K562 (cell line): ENCODE results near the gene GARRE1. TPM values are rescaled to one million over a fixed set of nuclear protein-coding genes. Genes with fewer than 3 reads are reported as not detected.

Source experiments
- CBX2 ChIP-seq: fragments of 200-600 bp; sonication (generic); IDR thresholded peaks from one replicate; pipeline ENCODE4 v1.6.1; 2012; ENCODE audit warnings: mild to moderate bottlenecking, low read length, inconsistent platforms; ENCODE audit not compliant: insufficient read depth, poor library complexity, severe bottlenecking
- CSDE1 ChIP-seq, 2 experiments: fragments of 450-650 bp; IDR thresholded peaks; 2 replicates each; pipeline ENCODE4 v1.6.1; 2016; ENCODE audit warnings: mild to moderate bottlenecking in 1 of 2
- DACH1 ChIP-seq: fragments of 450-650 bp; IDR thresholded peaks from 2 replicates; pipeline ENCODE4 v1.6.1; 2018; ENCODE audit not compliant: partially characterized antibody
- DIDO1 ChIP-seq: fragments of 450-650 bp; IDR thresholded peaks from 2 replicates; pipeline ENCODE4 v1.6.1; 2016; ENCODE audit warnings: low read depth, missing biosample characterization, missing genetic modification characterization
- ESRRA ChIP-seq: fragments of 450-650 bp; IDR thresholded peaks from 2 replicates; pipeline ENCODE4 v1.6.1; 2014; ENCODE audit warnings: low read depth, mild to moderate bottlenecking, moderate library complexity, borderline replicate concordance
- HMBOX1 ChIP-seq: sonication (generic); IDR thresholded peaks from 2 replicates; pipeline ENCODE4 v1.6.1; 2016
- JUND ChIP-seq, 2 experiments: IDR thresholded peaks; 2 replicates in 1 of 2; 3 replicates in 1 of 2; pipeline ENCODE4 v1.6.1; 2011; ENCODE audit warnings: borderline replicate concordance in 2 of 2, low read depth in 2 of 2, low read length in 2 of 2, improper control_type of control experiment in 1 of 2, missing biosample characterization in 1 of 2, missing genetic modification characterization in 1 of 2, missing genetic modification reagents in 1 of 2
- MAX ChIP-seq: sonication (generic); formaldehyde crosslinking; IDR thresholded peaks from 2 replicates; pipeline ENCODE4 v1.9.0; 2022; ENCODE audit warnings: mild to moderate bottlenecking, missing genetic modification reagents
- PCBP2 ChIP-seq: fragments of 200-400 bp; formaldehyde crosslinking; IDR thresholded peaks from 2 replicates; pipeline ENCODE4 v1.6.1; 2018; ENCODE audit warnings: low read length, low read depth, mild to moderate bottlenecking, moderate library complexity; ENCODE audit not compliant: poor library complexity, severe bottlenecking
- PREB ChIP-seq: sonication (generic); formaldehyde crosslinking; IDR thresholded peaks from 2 replicates; pipeline ENCODE4 v1.8.1; 2023; ENCODE audit warnings: mild to moderate bottlenecking, missing genetic modification reagents
- RB1 ChIP-seq: fragments of 450-650 bp; IDR thresholded peaks from 2 replicates; pipeline ENCODE4 v1.6.1; 2017; ENCODE audit warnings: low read depth, mild to moderate bottlenecking
- RBM34 ChIP-seq: fragments of 200-400 bp; formaldehyde crosslinking; IDR thresholded peaks from 2 replicates; pipeline ENCODE4 v1.6.1; 2018; ENCODE audit warnings: low read length, borderline replicate concordance; ENCODE audit not compliant: insufficient read depth
- RHOXF2B ChIP-seq: fragments of 250-450 bp; sonication (Bioruptor Pico); conservative IDR thresholded peaks from 2 replicates; pipeline ENCODE4 v1.5.1; 2021
- SMARCA5 ChIP-seq: fragments of 450-650 bp; IDR thresholded peaks from 2 replicates; pipeline ENCODE4 v1.6.1; 2016
- SMARCE1 ChIP-seq: fragments of 450-650 bp; IDR thresholded peaks from 2 replicates; pipeline ENCODE4 v1.7.1; 2016; ENCODE audit warnings: mild to moderate bottlenecking
- SNIP1 ChIP-seq: fragments of 450-650 bp; IDR thresholded peaks from 2 replicates; pipeline ENCODE4 v1.7.1; 2017; ENCODE audit warnings: low read depth, mild to moderate bottlenecking
- TOE1 ChIP-seq, 2 experiments: fragments of 450-650 bp in 1 of 2; sonication (generic) in 1 of 2; formaldehyde crosslinking in 1 of 2; IDR thresholded peaks; 2 replicates each; pipeline versions ENCODE4 v1.7.1 to v1.8.0; 2016 to 2022; ENCODE audit warnings: borderline replicate concordance in 2 of 2, mild to moderate bottlenecking in 2 of 2, antibody characterized with exemption in 1 of 2, inconsistent platforms in 1 of 2, low read depth in 1 of 2, missing genetic modification reagents in 1 of 2, moderate library complexity in 1 of 2
- ZBTB34 ChIP-seq: fragments of 250-450 bp; sonication (Bioruptor Pico); IDR thresholded peaks from 2 replicates; pipeline ENCODE4 v1.8.0; 2021; ENCODE audit warnings: mild to moderate bottlenecking, moderate library complexity
- ZNF23 ChIP-seq: fragments of 250-450 bp; sonication (Bioruptor Pico); IDR thresholded peaks from 2 replicates; pipeline ENCODE4 v1.4.0; 2020; ENCODE audit warnings: mild to moderate bottlenecking
- ZNF586 ChIP-seq: fragments of 450-650 bp; formaldehyde crosslinking; conservative IDR thresholded peaks from 2 replicates; pipeline ENCODE4 v1.4.0; 2020; ENCODE audit warnings: mild to moderate bottlenecking, moderate library complexity
- ZNF639 ChIP-seq, 2 experiments: fragments of 200-800 bp in 1 of 2; sonication (Bioruptor generic) in 1 of 2; sonication (generic) in 1 of 2; formaldehyde crosslinking in 1 of 2; IDR thresholded peaks in 1 of 2; conservative IDR thresholded peaks in 1 of 2; 2 replicates each; pipeline versions ENCODE4 v1.5.0 to v1.6.1; 2016 to 2020; ENCODE audit warnings: missing compliant biosample characterization in 1 of 2, missing genetic modification characterization in 1 of 2, missing genetic modification reagents in 1 of 2
- polyA plus RNA-seq, 8 experiments: library from polyadenylated mRNA; depleted of rRNA in 4 of 8; stranded (reverse) in 5 of 8; unstranded in 3 of 8; fragments of >200 nt; fragmentation: Nextera tagmentation in 2 of 8; fragmentation: Illumina TruSeq in 1 of 8; extraction: Ambion mirVana in 2 of 8; extraction: Trizol in 1 of 8; gene quantifications; 2 replicates each; pipeline versions ENCODE4 v1.2.1 to v1.2.3, GENCODE V29; 2011 to 2014; ENCODE audit warnings: inconsistent platforms in 1 of 8, missing spikeins in 1 of 8
- total RNA-seq, 7 experiments: library from RNA; depleted of rRNA in 6 of 7; stranded (reverse); fragments of >200 nt in 6 of 7; fragmentation: Illumina TruSeq in 2 of 7; extraction: Trizol in 2 of 7; gene quantifications; 2 replicates each; pipeline versions ENCODE4 v1.2.1 to v1.2.3, GENCODE V29; 2011 to 2021; ENCODE audit warnings: low replicate concordance in 1 of 7

Gene GARRE1
- total and polyA plus RNA-seq, 9 of the 15 experiments (the other 6 are each of a cell fraction or from before 2014, with no cell fraction given) = 1.6 to 12.8 (median 7.5) TPM

GRCh38 chr19:34232566-34233481 lies 21.5 kb upstream of the GARRE1 start (continued):
- no peak for TF ChIP-seq CBX2
- TF ChIP-seq HMBOX1 = no peak
- no peak for TF ChIP-seq ZNF586 (CRISPR knock-in tag)
- TF ChIP-seq ZNF639 (CRISPR knock-in tag; conservative IDR thresholded peaks at IDR 0.05 in 1 of 2, IDR thresholded peaks at IDR 0.05 in 1 of 2) = no peak
- peak; percentile 33; the same call in 1 of the 2 replicates for TF ChIP-seq MAX
- no peak for TF ChIP-seq PCBP2
- TF ChIP-seq SMARCE1 = 0 out of 2 replicates have a peak, but pooled peaks have one; percentile 11
- TF ChIP-seq SMARCA5 = no peak
- TF ChIP-seq JUND (IDR thresholded peaks at IDR 0.05; ENCODE audit: borderline replicate concordance, low read depth, low read length) = peak; percentile 90
- TF ChIP-seq JUND (tag; IDR thresholded peaks at IDR 0.05; ENCODE audit: borderline replicate concordance, low read depth, low read length) = peak; percentile 81; the same call in 2 of the 3 replicates
- TF ChIP-seq RBM34 = no peak
- no peak for TF ChIP-seq RB1
- TF ChIP-seq DIDO1 (tag) = no peak
- no peak for TF ChIP-seq RHOXF2B (CRISPR knock-in tag)
- TF ChIP-seq ESRRA = no peak; the same call in 1 of the 2 replicates
- TF ChIP-seq ZNF23 (CRISPR knock-in tag) = no peak
- no peak for TF ChIP-seq PREB
- no peak for TF ChIP-seq DACH1
- TF ChIP-seq SNIP1 = no peak
- TF ChIP-seq TOE1 (IDR thresholded peaks at IDR 0.05; ENCODE audit: borderline replicate concordance) = no peak
- no peak for TF ChIP-seq TOE1 (CRISPR knock-in tag; IDR thresholded peaks at IDR 0.05; ENCODE audit: borderline replicate concordance, low read depth)
- no peak for TF ChIP-seq CSDE1 (IDR thresholded peaks at IDR 0.05)
- no peak for TF ChIP-seq ZBTB34
